ENCODE results near the gene CTNNA3. TPM values are rescaled to one million over a fixed set of nuclear protein-coding genes. Genes with fewer than 3 reads are reported as not detected.

CTNNA3 gene
- total RNA-seq, 1 donor from 2014 or later, result under 0.01 TPM

DNA sequence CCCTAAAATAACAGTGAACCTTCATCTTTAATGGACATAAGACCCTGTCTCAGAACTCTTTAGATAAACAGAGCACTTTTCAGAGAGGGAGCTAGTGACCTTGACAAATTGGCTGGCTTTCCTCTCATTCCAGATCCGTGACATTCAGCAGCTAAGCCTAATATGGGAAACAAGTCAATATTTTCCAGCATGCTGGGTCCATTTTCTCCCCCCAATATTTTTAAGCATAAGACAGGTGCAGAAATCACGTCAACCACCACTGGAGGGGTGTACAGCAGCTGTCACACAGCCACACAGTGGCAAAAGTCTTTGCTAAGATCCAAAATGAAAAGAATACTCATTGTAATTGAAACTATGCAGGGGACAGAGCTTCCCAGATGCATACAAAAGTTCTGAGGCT lies 744.1 kb downstream of the CTNNA3 start:
- no peak overlapping the region for H3K27ac ChIP-seq
- no peaks in the 10 kb centered on the region for H3K4me1 ChIP-seq
- H3K36me3 ChIP-seq, result no peaks in the 10 kb centered on the region
- no peak for TF ChIP-seq CTCF (IDR thresholded peaks at IDR 0.05)
- H3K9me3 ChIP-seq, result no peaks in the 10 kb centered on the region
- H3K4me3 ChIP-seq, result no peak overlapping the region
- no peak for DNase-seq (ENCODE audit: low spot score in 2 of 2)
- intact Hi-C loops (cut with DNase I), result no loop called here
- H3K27me3 ChIP-seq, result no peaks in the 10 kb centered on the region

DNA sequence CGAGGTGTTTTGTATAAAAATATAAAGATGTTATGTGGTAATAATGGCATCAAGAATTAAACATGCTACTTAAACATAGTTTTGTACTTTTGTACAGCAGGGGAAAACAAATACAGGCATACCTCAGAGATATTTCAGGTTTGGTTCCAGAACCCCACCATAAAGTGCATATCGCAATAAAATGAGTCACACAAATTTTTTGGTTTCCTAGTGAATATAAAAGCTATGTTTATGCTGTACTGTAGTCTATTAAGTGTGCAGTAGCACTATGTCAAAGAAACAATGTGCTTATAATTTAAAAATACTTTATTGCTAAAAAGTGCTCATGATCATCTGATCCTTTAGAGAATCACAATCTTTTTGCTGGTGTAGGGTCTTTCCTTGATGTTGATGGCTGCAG lies 752.4 kb downstream of the CTNNA3 start:
- intact Hi-C loops (cut with DNase I), result no loop called here
- H3K4me3 ChIP-seq, result no peak overlapping the region
- H3K27me3 ChIP-seq, result no peaks in the 10 kb centered on the region
- H3K9me3 ChIP-seq, result no peaks in the 10 kb centered on the region
- H3K36me3 ChIP-seq, result no peaks in the 10 kb centered on the region
- no peak for TF ChIP-seq CTCF (IDR thresholded peaks at IDR 0.05)
- no peak overlapping the region for H3K27ac ChIP-seq
- no peak for DNase-seq (ENCODE audit: low spot score in 2 of 2)
- no peaks in the 10 kb centered on the region for H3K4me1 ChIP-seq

DNA sequence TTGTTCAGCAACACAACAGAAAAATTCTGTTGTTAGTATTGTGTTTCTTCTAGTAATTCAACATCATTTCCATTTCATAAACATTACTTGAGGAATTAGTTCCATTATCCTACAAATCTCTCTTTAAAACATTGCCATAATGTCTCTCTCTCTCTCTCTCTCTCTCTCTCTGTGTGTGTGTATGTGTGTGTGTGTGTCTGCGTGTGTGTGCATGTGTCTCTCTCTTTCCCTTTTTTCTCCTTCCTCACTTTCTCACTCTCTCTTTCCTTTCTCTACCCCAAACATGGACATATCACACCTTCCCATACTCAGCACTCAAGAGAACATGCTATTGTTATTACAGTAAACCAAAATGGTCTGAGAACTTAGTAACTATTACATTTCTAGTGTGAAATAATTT lies 753.6 kb downstream of the CTNNA3 start:
- no peaks in the 10 kb centered on the region for H3K36me3 ChIP-seq
- TF ChIP-seq CTCF (IDR thresholded peaks at IDR 0.05), result no peak
- no peak overlapping the region for H3K27ac ChIP-seq
- no peak for DNase-seq (ENCODE audit: low spot score in 2 of 2)
- no peak overlapping the region for H3K4me3 ChIP-seq
- no peaks in the 10 kb centered on the region for H3K9me3 ChIP-seq
- intact Hi-C loops (cut with DNase I), result no loop called here
- no peaks in the 10 kb centered on the region for H3K27me3 ChIP-seq
- H3K4me1 ChIP-seq, result no peaks in the 10 kb centered on the region

DNA sequence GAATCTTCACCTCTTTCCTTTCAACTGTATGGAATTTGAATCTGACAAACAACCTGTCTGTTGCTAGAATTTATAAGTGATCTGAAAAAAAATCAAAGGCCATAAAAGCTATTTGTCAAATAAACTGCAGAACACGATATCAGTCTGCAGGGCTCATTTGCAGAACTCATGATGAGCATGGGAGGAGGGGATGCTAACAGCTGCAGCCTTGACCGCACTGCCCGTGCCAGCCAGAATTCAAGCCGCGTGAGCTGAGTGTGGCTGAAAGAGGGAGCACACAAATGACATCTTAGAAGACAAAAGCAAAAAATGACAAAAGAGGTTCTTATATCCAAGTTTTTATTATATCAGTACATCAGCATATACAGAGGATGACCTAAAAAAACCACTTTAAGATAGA lies 754.5 kb downstream of the CTNNA3 start:
- TF ChIP-seq CTCF (IDR thresholded peaks at IDR 0.05), result no peak
- H3K27ac ChIP-seq, result no peak overlapping the region
- no peaks in the 10 kb centered on the region for H3K9me3 ChIP-seq
- H3K36me3 ChIP-seq, result no peaks in the 10 kb centered on the region
- H3K4me1 ChIP-seq, result no peaks in the 10 kb centered on the region
- DNase-seq (ENCODE audit: low spot score in 2 of 2), result no peak
- H3K4me3 ChIP-seq, result no peak overlapping the region
- H3K27me3 ChIP-seq, result no peaks in the 10 kb centered on the region
- intact Hi-C loops (cut with DNase I), result no loop called here

DNA sequence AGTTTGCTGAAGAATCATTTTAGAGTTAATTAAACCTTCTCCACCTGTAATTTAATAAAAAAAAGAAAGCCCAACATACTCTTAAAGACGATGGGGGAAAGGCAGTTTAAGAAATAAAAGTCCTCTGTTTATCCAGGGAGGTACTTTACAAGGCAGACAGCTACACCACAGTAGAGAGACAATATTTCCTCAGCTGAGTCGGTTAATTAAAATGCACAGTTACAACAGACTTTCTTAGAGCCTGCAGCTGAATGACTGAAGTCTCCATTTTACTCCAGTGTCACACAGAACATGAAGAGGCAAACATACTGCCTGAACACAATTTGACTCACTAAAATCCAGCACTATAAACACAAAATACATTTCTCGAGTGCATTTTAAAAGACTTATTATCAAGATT lies 755.0 kb downstream of the CTNNA3 start:
- H3K4me3 ChIP-seq, result no peak overlapping the region
- H3K4me1 ChIP-seq, result no peaks in the 10 kb centered on the region
- no peak overlapping the region for H3K27ac ChIP-seq
- no peak for DNase-seq (ENCODE audit: low spot score in 2 of 2)
- no peak for TF ChIP-seq CTCF (IDR thresholded peaks at IDR 0.05)
- no peaks in the 10 kb centered on the region for H3K27me3 ChIP-seq
- no peaks in the 10 kb centered on the region for H3K36me3 ChIP-seq
- intact Hi-C loops (cut with DNase I), result no loop called here
- H3K9me3 ChIP-seq, result no peaks in the 10 kb centered on the region

DNA sequence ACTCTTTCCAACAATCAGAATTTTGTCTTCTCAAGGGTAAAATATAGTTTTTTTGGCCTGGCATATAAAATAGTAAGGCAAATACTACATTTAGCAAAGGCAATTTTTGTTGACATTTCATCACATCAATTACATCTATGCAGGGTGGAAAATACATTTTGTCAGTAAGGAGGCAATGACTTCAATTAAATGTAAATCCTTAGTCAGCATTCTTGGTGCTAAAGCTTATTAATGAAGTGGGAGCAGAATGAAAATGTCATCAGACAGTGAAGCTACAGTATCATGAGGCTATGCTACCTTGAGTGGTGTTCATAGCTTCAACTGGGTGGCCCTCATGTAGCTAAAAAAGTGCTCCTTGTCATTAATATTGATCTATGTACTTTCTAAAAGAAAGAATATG lies 761.3 kb downstream of the CTNNA3 start:
- intact Hi-C loops (cut with DNase I), result no loop called here
- DNase-seq (ENCODE audit: low spot score in 2 of 2), result no peak
- Histone ChIP-seq H3K4me1 (no peaks in the 10 kb centered on the region), H3K4me3 (no peak overlapping the region), H3K27me3 (no peaks in the 10 kb centered on the region), H3K36me3 (no peaks in the 10 kb centered on the region), H3K9me3 (no peaks in the 10 kb centered on the region), H3K27ac (no peak overlapping the region)
- TF ChIP-seq CTCF (IDR thresholded peaks at IDR 0.05), result no peak

Measured in ascending aorta (tissue), 2 donors.